Measurements from ENCODE around the gene EPN2.
A peak's percentile ranks its signal among the peaks of the same experiment; 100 is the strongest.

The EPN2 gene

GRCh38 chr17:19369107-19369778 is 132.1 kb downstream of the EPN2 start:
- no peak for DNase-seq

- no peak for DNase-seq
Measured at GRCh38 chr17:19369846-19370492, 132.8 kb downstream of the EPN2 start.

- DNase-seq, result no peak
Measured at GRCh38 chr17:19370493-19370960, 133.4 kb downstream of the EPN2 start.

- DNase-seq, result no peak
Measured at GRCh38 chr17:19371259-19372010, 134.3 kb downstream of the EPN2 start.

- no peak for DNase-seq
Measured at GRCh38 chr17:19372011-19372370, 134.8 kb downstream of the EPN2 start.

GRCh38 chr17:19372439-19372838 is 135.3 kb downstream of the EPN2 start:
- no peak for DNase-seq

GRCh38 chr17:19372866-19373504 is 135.8 kb downstream of the EPN2 start:
- no peak for DNase-seq

- DNase-seq, result no peak
Measured at GRCh38 chr17:19374136-19374535, 137.0 kb downstream of the EPN2 start.

GRCh38 chr17:19375732-19376131 is 138.6 kb downstream of the EPN2 start:
- no peak for DNase-seq

GRCh38 chr17:19376811-19377210 is 139.6 kb downstream of the EPN2 start:
- DNase-seq, result no peak

GRCh38 chr17:19377602-19378415 is 140.6 kb downstream of the EPN2 start:
- peak; percentile 100 for DNase-seq

- no peak for DNase-seq
Measured at GRCh38 chr17:19378416-19379360, 141.5 kb downstream of the EPN2 start, which contains the start of gene MAPK7. MAPK7 (plus strand) TSS chr17:19378498; CDS start chr17:19378901, 403 bp downstream.

- DNase-seq, result no peak
Measured at GRCh38 chr17:19379361-19380065, 142.3 kb downstream of the EPN2 start.

GRCh38 chr17:19380481-19381301 is 143.5 kb downstream of the EPN2 start:
- DNase-seq, result no peak

- no peak for DNase-seq
Measured at GRCh38 chr17:19381361-19381740, 144.2 kb downstream of the EPN2 start.

GRCh38 chr17:19381741-19382444 is 144.7 kb downstream of the EPN2 start:
- DNase-seq, result no peak

GRCh38 chr17:19382531-19383444 is 145.6 kb downstream of the EPN2 start:
- no peak for DNase-seq
